ENCODE data around the gene IDH3B.

- TF ChIP-seq EP300 (IDR thresholded peaks at IDR 0.05; ENCODE audit: borderline replicate concordance in 1 of 2, low read depth in 2 of 2, low read length in 2 of 2), result no peak
- no peak for TF ChIP-seq TAF1 (IDR thresholded peaks at IDR 0.05; ENCODE audit: low read depth, low read length)
- no peak for TF ChIP-seq RAD21 (IDR thresholded peaks at IDR 0.05 in 1 of 2, conservative IDR thresholded peaks at IDR 0.05 in 1 of 2; ENCODE audit: low read depth in 2 of 2, low read length in 2 of 2)
- TF ChIP-seq SIX5 (IDR thresholded peaks at IDR 0.05; ENCODE audit: low read depth, low read length), result no peak
- no peak for TF ChIP-seq CTCF (IDR thresholded peaks at IDR 0.05; ENCODE audit: control extremely low read depth in 1 of 3, insufficient read depth in 1 of 3, low read depth in 1 of 3, low read length in 3 of 3)
- TF ChIP-seq CEBPB (IDR thresholded peaks at IDR 0.05; ENCODE audit: low read depth, low read length), result no peak
- no peak for TF ChIP-seq KDM1A (IDR thresholded peaks at IDR 0.05; ENCODE audit: borderline replicate concordance, low read length)
- no peak for TF ChIP-seq EZH2 (IDR thresholded peaks at IDR 0.05; ENCODE audit: low read depth, low read length, severe bottlenecking)
These were observed 9.6 kb downstream of the IDH3B start for GRCh38 chr20:2654384-2654822.

Data from H1 (cell line).